Right lobe of liver (tissue), 6 donors: Measurements from ENCODE around the gene MREG. TPM values are rescaled to one million over a fixed set of nuclear protein-coding genes. Genes with fewer than 3 reads are reported as not detected.

Experiments used
- ATAC-seq, 4 donors: fragments of 200-7000 bp; cut with Tn5 transposase; one replicate each; pipeline ENCODE4 v1.9.1; 2020; ENCODE audit warnings: mild to moderate bottlenecking in 4 of 4, moderate library complexity in 4 of 4
- DNase-seq, 3 donors: peaks; one replicate each; pipeline ENCODE4 v3.0.0-alpha.2; 2020
- H3K27ac ChIP-seq, 3 donors: fragments of 200-600 bp; one replicate each; pipeline ENCODE4 v1.8.0; 2022
- H3K27me3 ChIP-seq, 2 donors: fragments of 200-600 bp; one replicate each; pipeline ENCODE4 v1.8.0; 2022
- H3K36me3 ChIP-seq, 4 donors: fragments of 200-600 bp; sonication (generic) in 1 of 4; one replicate each; pipeline versions ENCODE4 v1.5.1 to v1.8.0; 2017 to 2022; ENCODE audit warnings: control low read depth in 1 of 4
- H3K4me1 ChIP-seq, 4 donors: fragments of 200-600 bp; sonication (generic) in 1 of 4; one replicate each; pipeline versions ENCODE4 v1.5.1 to v1.8.0; 2017 to 2022; ENCODE audit warnings: control low read depth in 1 of 4
- H3K4me3 ChIP-seq, 3 donors: fragments of 200-600 bp; one replicate each; pipeline ENCODE4 v1.8.0; 2022
- H3K9me3 ChIP-seq, 4 donors: fragments of 200-600 bp; sonication (generic) in 1 of 4; one replicate each; pipeline versions ENCODE4 v1.5.1 to v1.8.0; 2017 to 2022; ENCODE audit warnings: control low read depth in 1 of 4
- POLR2A ChIP-seq: fragments of 450-650 bp; IDR thresholded peaks from one replicate; pipeline ENCODE4 v1.6.1; 2017; ENCODE audit warnings: antibody characterized with exemption, mild to moderate bottlenecking
- WGBS: methylation state at CpG from one replicate; pipeline ENCODE4 v1.1.6; 2018; ENCODE audit warnings: low coverage, low lambda C conversion rate; ENCODE audit not compliant: insufficient coverage; ENCODE audit errors: missing lambda C conversion rate; 5-methylcytosine and 5-hydroxymethylcytosine counted together
- intact Hi-C, 2 donors: fragments of 100-400 bp; cut with DNase I; formaldehyde crosslinking; loops; one replicate each; pipeline versions ENCODE4 v1.11.2 to v1.14.1; 2022
- total RNA-seq, 6 experiments: library from RNA; depleted of rRNA in 2 of 6; stranded (reverse); fragments of >200 nt in 2 of 6; fragmentation: NEBNext Ultra II Directional in 3 of 6; extraction: Animal tissue kit (Norgen Biotek cat#: 25700) in 3 of 6; gene quantifications; one replicate each; pipeline versions ENCODE4 v1.1.0 to v1.2.4, GENCODE V29; 2016 to 2023
- TF ChIP-seq, protein P1 (sequence below), 4 donors: fragments of 200-600 bp in 3 of 4; fragments of 450-650 bp in 1 of 4; IDR thresholded peaks; one replicate each; pipeline versions ENCODE4 v1.5.1 to v1.8.0; 2016 to 2022; ENCODE audit warnings: antibody characterized with exemption in 4 of 4, mild to moderate bottlenecking in 2 of 4
- donor health status: DM: no; HTN: yes; CAD: no.
- donor health status: DM: no; HTN: no; CAD: no.
- donor health status: DM: no; HTN: no; CAD: no.
- donor health status: DM: no; HTN: yes; CAD: no.
- donor health status: DM: no; HTN: yes; CAD: no.

Gene MREG
- total RNA-seq, 6 experiments from 2014 or later: 2.0 to 9.6 (median 5.0) TPM

DNA sequence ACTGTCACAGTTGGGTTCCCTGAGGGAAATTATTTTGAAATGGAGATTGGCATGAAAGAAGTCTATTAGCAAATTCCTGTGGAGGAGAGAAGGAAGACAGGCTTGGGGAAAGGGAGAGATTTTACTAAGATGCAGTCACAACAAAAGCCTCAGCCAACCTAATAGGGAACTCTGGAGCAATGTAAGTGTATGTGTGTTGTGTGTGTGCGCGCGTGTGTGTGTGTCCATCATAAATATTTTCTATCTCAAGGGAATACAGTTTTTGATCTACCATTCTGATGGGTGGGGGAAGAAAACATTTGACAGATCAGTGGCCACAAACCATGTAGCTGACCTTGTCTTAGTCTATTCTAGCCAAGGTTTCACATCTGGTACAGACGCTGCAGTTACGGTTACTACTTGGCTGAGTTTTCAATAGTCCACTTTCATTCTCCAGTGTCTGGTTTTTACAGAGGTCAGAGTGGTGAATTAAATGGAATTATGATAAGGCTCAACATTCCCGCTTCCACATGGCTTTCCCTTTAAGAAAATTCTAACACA, 72.6 kb downstream of the MREG start:
- Histone ChIP-seq H3K4me1 (no peaks in the 10 kb centered on the region), H3K27ac (no peak overlapping the region), H3K27me3 (no peaks in the 10 kb centered on the region), H3K9me3 (no peaks in the 10 kb centered on the region), H3K4me3 (no peak overlapping the region), H3K36me3 (peaks cover 0 to 27% (median 12%) of the 10 kb centered on the region in 4 donors)
- no peak for TF ChIP-seq POLR2A
- intact Hi-C loops: no loop called here
- 89% methylated on average over 6 of the region's 6 CpGs for WGBS
- DNase-seq: no peak
- ATAC-seq: peak in 1 of 4 donors; percentile 10

DNA sequence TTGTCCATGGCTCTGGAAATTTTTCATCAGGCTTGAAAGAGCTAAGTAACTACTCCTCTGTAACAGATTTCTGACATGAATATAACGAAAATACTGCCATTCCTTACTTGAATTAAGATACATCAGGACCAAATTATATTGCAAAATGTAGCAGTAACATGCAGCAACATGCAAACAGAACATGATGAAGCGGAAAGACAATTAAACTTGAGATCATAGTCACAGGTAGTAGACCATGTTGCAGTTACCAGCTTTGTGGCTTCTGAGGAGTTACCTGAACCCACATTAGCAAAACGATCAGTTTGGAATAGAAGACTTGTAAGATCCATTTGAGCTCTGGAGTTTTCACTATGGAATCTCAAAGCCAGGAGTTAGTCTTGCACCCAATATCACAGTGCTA, 76.2 kb downstream of the MREG start:
- intact Hi-C loops: no loop called here
- no peak for DNase-seq
- TF ChIP-seq POLR2A: no peak
- TF ChIP-seq, protein P1, sequence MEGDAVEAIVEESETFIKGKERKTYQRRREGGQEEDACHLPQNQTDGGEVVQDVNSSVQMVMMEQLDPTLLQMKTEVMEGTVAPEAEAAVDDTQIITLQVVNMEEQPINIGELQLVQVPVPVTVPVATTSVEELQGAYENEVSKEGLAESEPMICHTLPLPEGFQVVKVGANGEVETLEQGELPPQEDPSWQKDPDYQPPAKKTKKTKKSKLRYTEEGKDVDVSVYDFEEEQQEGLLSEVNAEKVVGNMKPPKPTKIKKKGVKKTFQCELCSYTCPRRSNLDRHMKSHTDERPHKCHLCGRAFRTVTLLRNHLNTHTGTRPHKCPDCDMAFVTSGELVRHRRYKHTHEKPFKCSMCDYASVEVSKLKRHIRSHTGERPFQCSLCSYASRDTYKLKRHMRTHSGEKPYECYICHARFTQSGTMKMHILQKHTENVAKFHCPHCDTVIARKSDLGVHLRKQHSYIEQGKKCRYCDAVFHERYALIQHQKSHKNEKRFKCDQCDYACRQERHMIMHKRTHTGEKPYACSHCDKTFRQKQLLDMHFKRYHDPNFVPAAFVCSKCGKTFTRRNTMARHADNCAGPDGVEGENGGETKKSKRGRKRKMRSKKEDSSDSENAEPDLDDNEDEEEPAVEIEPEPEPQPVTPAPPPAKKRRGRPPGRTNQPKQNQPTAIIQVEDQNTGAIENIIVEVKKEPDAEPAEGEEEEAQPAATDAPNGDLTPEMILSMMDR (IDR thresholded peaks at IDR 0.05): no peak

DNA sequence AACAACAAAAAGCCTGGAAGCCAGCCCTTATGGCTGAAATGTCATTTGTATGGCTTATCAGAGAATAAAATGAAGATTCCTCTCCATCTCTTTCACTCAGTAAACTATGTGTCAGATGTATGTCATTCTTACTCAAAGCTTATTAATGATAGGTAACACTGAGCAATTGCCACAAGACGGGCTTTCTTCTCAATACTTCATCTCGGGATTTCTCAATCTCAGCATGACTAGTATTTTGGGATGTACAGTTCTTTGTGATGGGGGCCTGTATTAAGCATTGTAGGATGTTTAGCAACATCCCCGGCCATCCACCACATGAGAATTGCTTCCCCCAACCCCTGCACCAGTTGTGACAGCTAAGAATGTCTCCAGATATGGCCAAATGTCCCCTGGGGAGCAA, 80.2 kb downstream of the MREG start:
- Histone ChIP-seq H3K27ac (no peak overlapping the region), H3K4me1 (no peaks in the 10 kb centered on the region), H3K27me3 (no peaks in the 10 kb centered on the region), H3K36me3 (no peaks in the 10 kb centered on the region), H3K4me3 (no peak overlapping the region), H3K9me3 (no peaks in the 10 kb centered on the region)
- intact Hi-C loops: no loop called here
- no peak for TF ChIP-seq POLR2A
- TF ChIP-seq, protein P1 (IDR thresholded peaks at IDR 0.05): no peak
- WGBS: 49% methylated on average over 2 of the region's 3 CpGs
- ATAC-seq (no peak), DNase-seq (no peak)

More for the DNA sequence above, 76.2 kb downstream of the MREG start:
- WGBS: 76% methylated on average over 3 of the region's 3 CpGs
- Histone ChIP-seq H3K36me3 (peaks cover 0 to 9% (median 2%) of the 10 kb centered on the region in 4 donors), H3K27me3 (no peaks in the 10 kb centered on the region), H3K27ac (no peak overlapping the region), H3K4me3 (no peak overlapping the region), H3K4me1 (no peaks in the 10 kb centered on the region), H3K9me3 (no peaks in the 10 kb centered on the region)
- ATAC-seq: no peak

DNA sequence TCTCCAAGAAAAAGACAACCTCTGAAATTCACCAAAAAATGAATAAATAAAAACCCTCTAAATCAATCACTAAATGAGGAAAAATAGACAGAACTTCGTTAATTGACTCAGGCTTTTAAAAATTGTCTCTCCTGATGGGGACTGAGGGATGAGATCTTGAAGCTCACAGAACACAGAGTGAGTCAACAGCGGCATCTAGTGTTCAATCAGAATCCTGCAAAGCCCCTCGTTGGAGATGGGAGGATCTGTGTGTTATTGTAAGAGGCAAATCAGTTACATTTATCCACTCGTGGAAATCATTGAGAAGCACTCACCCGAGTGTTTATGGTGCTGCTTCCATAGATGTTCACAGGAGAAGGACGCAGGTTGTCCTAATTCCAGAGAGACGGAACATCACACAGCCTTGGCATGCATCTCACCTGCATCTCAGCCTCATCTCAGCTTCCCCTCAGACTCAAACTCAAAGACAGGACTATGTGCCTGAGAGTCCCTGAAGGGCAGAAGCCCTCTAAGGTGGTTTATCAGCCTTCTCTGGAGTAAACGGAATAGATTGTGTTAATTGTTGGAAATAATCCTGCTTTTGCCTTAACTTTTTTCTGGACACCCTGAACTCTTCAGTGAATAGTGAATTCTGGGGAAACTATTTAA, 82.0 kb downstream of the MREG start:
- WGBS: 1% methylated on average over 8 of the region's 8 CpGs
- no peaks in the 10 kb centered on the region for H3K9me3 ChIP-seq
- H3K27me3 ChIP-seq: no peaks in the 10 kb centered on the region
- no peak overlapping the region for H3K4me3 ChIP-seq
- intact Hi-C loops: no loop called here
- H3K4me1 ChIP-seq: no peaks in the 10 kb centered on the region
- H3K36me3 ChIP-seq: no peaks in the 10 kb centered on the region
- no peak overlapping the region for H3K27ac ChIP-seq
- ATAC-seq (peak; percentile 93 to 98 (median 95)), DNase-seq (peak in 1 of 3 donors; percentile 55)
- TF ChIP-seq, protein P1 (IDR thresholded peaks at IDR 0.05): peak; percentile 91 to 95 (median 94)
- TF ChIP-seq POLR2A: no peak

DNA sequence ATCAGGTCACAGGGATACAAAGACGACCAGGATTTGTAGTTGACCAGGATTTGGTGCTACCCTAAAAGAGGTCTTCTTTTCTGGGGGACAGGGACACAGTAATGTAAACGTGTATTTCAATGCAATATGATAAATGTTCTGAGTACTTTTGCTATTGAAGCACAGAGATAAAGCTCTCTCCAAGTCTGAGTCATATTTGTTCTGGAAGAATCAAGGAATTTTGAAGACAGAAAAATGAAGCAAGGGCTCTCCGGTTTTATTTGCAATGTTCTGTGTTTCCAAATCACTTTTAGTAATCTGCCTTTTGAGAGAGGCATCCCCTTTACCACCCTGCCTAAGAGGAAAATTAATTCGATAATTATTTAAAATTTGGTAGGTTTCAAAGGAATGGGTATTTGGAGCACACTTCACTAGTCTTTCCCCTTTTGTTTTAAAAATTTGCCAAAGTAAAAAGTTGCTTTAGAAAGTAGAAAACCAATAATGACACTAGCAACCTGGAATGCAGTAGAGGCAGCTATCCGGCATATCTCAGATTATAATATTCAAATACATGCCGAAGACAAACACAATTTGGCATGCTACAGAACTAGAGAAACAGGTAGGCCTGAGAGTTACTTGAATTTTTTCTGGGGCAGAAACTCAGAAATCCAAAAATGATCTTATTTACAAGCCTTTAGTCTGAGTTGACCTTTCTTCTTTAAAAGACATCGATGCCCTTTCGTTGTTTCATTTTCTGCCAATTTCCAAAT, 82.7 kb downstream of the MREG start:
- ATAC-seq: no peak

More for the DNA sequence above, 82.7 kb downstream of the MREG start:
- H3K4me3 ChIP-seq: no peak overlapping the region
- DNase-seq: no peak
- H3K27me3 ChIP-seq: no peaks in the 10 kb centered on the region
- intact Hi-C loops: no loop called here
- no peaks in the 10 kb centered on the region for H3K36me3 ChIP-seq
- no peak overlapping the region for H3K27ac ChIP-seq
- WGBS: 44% methylated on average over 8 of the region's 8 CpGs
- TF ChIP-seq POLR2A: no peak
- TF ChIP-seq, protein P1 (IDR thresholded peaks at IDR 0.05): no peak
- H3K9me3 ChIP-seq: no peaks in the 10 kb centered on the region
- H3K4me1 ChIP-seq: no peaks in the 10 kb centered on the region
